OCI-LY7 (cell line): ENCODE data around the gene LARGE1. TPM values are rescaled to one million over a fixed set of nuclear protein-coding genes. Genes with fewer than 3 reads are reported as not detected.

Experiments
- BruUV-seq: library from RNA; stranded (reverse); fragments of 400-500 nt; replicated peaks from 2 replicates; lab custom pipeline; 2021; lab: Mats Ljungman, UMichigan
- CTCF ChIA-PET: fragments of 300-600 bp; sonication (Branson Sonifier 250); formaldehyde crosslinking; loops from one replicate; lab custom pipeline; 2022; ENCODE audit warnings: antibody characterized with exemption; ENCODE audit not compliant: unreplicated experiment; lab: Charles Lee
- POLR2A ChIA-PET: fragments of 300-600 bp; sonication (Branson Sonifier 250); formaldehyde crosslinking; loops from one replicate; lab custom pipeline; 2022; ENCODE audit warnings: antibody characterized with exemption; lab: Charles Lee
- DNase-seq: peaks from one replicate; pipeline ENCODE4 v3.0.0-alpha.2; 2015; ENCODE audit warnings: low spot score
- H2AFZ ChIP-seq: fragments of 200-600 bp; sonication (generic), shearing (Covaris generic); 2 replicates; pipeline ENCODE4 v1.6.1; 2014; ENCODE audit warnings: mild to moderate bottlenecking, antibody characterized with exemption, low read length, moderate library complexity
- H3K27ac ChIP-seq: fragments of 200-600 bp; sonication (generic); 2 replicates; pipeline ENCODE4 v1.5.1; 2014; ENCODE audit warnings: mixed run types, low read depth, mild to moderate bottlenecking, moderate library complexity, low read length, inconsistent platforms; ENCODE audit not compliant: poor library complexity, severe bottlenecking
- H3K36me3 ChIP-seq: fragments of 200-600 bp; sonication (generic); 2 replicates; pipeline ENCODE4 v1.6.1; 2014; ENCODE audit warnings: mild to moderate bottlenecking, antibody characterized with exemption, low read length, moderate library complexity, mixed read lengths; ENCODE audit not compliant: insufficient read depth
- H3K4me1 ChIP-seq: fragments of 200-600 bp; sonication (generic); 2 replicates; pipeline ENCODE4 v1.5.1; 2014; ENCODE audit warnings: mild to moderate bottlenecking, low read length; ENCODE audit not compliant: insufficient read depth, poor library complexity, severe bottlenecking
- H3K4me2 ChIP-seq: fragments of 200-600 bp; sonication (generic); 2 replicates; pipeline ENCODE4 v1.6.1; 2014; ENCODE audit warnings: mild to moderate bottlenecking, low read length
- H3K4me3 ChIP-seq: fragments of 200-600 bp; sonication (generic); 2 replicates; pipeline ENCODE4 v1.5.1; 2014; ENCODE audit warnings: mild to moderate bottlenecking, low read depth, low read length; ENCODE audit not compliant: poor library complexity, severe bottlenecking
- H3K79me2 ChIP-seq: fragments of 200-600 bp; sonication (generic); 2 replicates; pipeline ENCODE4 v1.6.1; 2016; ENCODE audit warnings: low read depth, mild to moderate bottlenecking, low read length, moderate library complexity, mixed read lengths; ENCODE audit not compliant: insufficient read depth
- H3K9me2 ChIP-seq: fragments of 200-600 bp; sonication (generic); 2 replicates; pipeline ENCODE4 v1.6.1; 2016; ENCODE audit warnings: mild to moderate bottlenecking, low read length, mixed read lengths; ENCODE audit not compliant: insufficient read depth
- H3K9me3 ChIP-seq: fragments of 200-600 bp; sonication (generic); 2 replicates; pipeline ENCODE4 v1.6.1; 2014; ENCODE audit warnings: mild to moderate bottlenecking, mixed run types, low read length, mixed read lengths
- H4K20me1 ChIP-seq: fragments of 200-600 bp; sonication (generic); 2 replicates; pipeline ENCODE4 v1.6.1; 2014; ENCODE audit warnings: mild to moderate bottlenecking, antibody characterized with exemption, low read length, moderate library complexity, mixed read lengths; ENCODE audit not compliant: insufficient read depth
- EZH2phosphoT487 ChIP-seq: fragments of 200-600 bp; sonication (generic); IDR thresholded peaks from 2 replicates; pipeline ENCODE4 v1.6.1; 2018; ENCODE audit warnings: low read depth, borderline replicate concordance, mild to moderate bottlenecking, mixed run types, antibody characterized with exemption, low read length, moderate library complexity, mixed read lengths
- intact Hi-C: fragments of 100-400 bp; cut with micrococcal nuclease; formaldehyde crosslinking; loops from one replicate; pipeline ENCODE4 v1.10.0; 2022; ENCODE audit not compliant: unreplicated experiment
- total RNA-seq, 2 experiments: library from RNA; depleted of rRNA in 1 of 2; stranded (reverse); fragments of >200 nt in 1 of 2; shearing (Covaris generic) in 1 of 2; gene quantifications; 2 replicates each; pipeline ENCODE4 v1.2.3, GENCODE V29; 2014 to 2022
- TF ChIP-seq, protein P1 (sequence below): fragments of 200-600 bp; sonication (generic); conservative IDR thresholded peaks from 2 replicates; pipeline ENCODE4 v1.5.1; 2014; ENCODE audit warnings: mild to moderate bottlenecking, antibody characterized with exemption, low read length, moderate library complexity, mixed read lengths

The LARGE1 gene
- total RNA-seq, 2 experiments from 2014 or later, result 31.5 to 31.9 TPM

DNA sequence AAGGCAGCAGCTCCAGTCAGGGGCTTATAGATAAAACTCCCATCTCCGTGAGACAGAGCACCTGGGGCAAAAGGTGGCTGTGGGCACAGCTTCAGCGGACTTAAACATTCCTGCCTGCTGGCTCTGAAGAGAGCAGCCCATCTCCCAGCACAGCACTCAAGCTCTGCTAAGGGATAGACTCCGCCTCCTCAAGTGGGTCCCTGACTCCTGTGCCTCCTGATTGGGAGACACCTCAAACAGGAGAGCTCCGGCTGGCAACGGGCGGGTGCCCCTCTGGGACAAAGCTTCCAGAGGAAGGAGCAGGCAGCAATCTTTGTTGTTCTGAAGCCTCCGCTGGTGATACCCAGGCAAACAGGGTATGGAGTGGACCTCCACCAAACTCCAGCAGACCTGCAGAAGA is 279.4 kb downstream of the LARGE1 start:
- Histone ChIP-seq H3K9me3 (no peaks in the 10 kb centered on the region), H3K4me1 (no peaks in the 10 kb centered on the region), H4K20me1 (no peaks in the 10 kb centered on the region), H3K79me2 (no peaks in the 10 kb centered on the region), H3K9me2 (no peaks in the 10 kb centered on the region), H2AFZ (no peak overlapping the region), H3K4me2 (no peak overlapping the region), H3K27ac (no peak overlapping the region), H3K4me3 (no peak overlapping the region), H3K36me3 (no peaks in the 10 kb centered on the region)
- TF ChIP-seq, protein P1, sequence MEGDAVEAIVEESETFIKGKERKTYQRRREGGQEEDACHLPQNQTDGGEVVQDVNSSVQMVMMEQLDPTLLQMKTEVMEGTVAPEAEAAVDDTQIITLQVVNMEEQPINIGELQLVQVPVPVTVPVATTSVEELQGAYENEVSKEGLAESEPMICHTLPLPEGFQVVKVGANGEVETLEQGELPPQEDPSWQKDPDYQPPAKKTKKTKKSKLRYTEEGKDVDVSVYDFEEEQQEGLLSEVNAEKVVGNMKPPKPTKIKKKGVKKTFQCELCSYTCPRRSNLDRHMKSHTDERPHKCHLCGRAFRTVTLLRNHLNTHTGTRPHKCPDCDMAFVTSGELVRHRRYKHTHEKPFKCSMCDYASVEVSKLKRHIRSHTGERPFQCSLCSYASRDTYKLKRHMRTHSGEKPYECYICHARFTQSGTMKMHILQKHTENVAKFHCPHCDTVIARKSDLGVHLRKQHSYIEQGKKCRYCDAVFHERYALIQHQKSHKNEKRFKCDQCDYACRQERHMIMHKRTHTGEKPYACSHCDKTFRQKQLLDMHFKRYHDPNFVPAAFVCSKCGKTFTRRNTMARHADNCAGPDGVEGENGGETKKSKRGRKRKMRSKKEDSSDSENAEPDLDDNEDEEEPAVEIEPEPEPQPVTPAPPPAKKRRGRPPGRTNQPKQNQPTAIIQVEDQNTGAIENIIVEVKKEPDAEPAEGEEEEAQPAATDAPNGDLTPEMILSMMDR, result no peak
- no peak for TF ChIP-seq EZH2phosphoT487
- CTCF ChIA-PET, result no interaction called here
- no peak for DNase-seq
- POLR2A ChIA-PET, result no interaction called here
- intact Hi-C loops, result no loop called here
- BruUV-seq, result no TSS peak

DNA sequence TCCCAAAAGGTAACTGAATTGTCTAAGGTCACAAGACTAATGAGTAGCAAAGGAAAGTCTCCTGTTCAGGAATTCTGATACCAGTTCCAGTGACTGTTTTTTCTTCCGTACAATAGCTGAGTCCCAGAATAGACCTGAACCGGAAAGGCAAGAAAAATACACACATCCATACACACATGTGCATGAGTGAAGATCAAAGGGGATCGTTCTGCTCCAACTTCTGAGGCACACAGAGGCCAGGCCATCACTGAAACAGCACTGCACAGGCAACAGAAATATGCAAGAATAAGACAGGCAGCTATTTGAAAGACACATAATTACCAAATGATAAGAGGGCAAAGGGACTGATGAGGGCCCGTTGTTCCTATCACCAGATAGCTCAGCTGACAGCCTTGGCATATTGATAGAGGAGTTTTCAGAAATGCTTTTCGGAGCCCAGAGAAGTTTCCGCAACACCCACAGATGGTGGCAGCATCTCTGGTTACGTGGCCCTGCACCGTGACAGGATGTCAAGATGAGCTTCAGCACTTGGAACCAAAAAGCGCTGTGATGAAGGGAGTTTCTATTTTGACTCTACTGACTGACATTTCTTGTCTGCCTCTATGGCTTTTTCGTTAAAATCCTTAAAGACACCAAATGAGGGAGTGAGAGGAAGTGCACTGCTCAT is 280.6 kb downstream of the LARGE1 start:
- TF ChIP-seq, protein P1, result no peak
- no peak for TF ChIP-seq EZH2phosphoT487
- no peaks in the 10 kb centered on the region for H3K79me2 ChIP-seq
- ChIA-PET CTCF (no interaction called here), POLR2A (no interaction called here)
- no TSS peak for BruUV-seq
- no peak overlapping the region for H3K27ac ChIP-seq
- H3K4me2 ChIP-seq, result no peak overlapping the region
- no peaks in the 10 kb centered on the region for H3K36me3 ChIP-seq
- intact Hi-C loops, result no loop called here
- H2AFZ ChIP-seq, result no peak overlapping the region
- no peaks in the 10 kb centered on the region for H3K9me3 ChIP-seq
- H3K4me1 ChIP-seq, result no peaks in the 10 kb centered on the region
- no peaks in the 10 kb centered on the region for H4K20me1 ChIP-seq
- DNase-seq, result no peak
- no peaks in the 10 kb centered on the region for H3K9me2 ChIP-seq
- H3K4me3 ChIP-seq, result no peak overlapping the region

DNA sequence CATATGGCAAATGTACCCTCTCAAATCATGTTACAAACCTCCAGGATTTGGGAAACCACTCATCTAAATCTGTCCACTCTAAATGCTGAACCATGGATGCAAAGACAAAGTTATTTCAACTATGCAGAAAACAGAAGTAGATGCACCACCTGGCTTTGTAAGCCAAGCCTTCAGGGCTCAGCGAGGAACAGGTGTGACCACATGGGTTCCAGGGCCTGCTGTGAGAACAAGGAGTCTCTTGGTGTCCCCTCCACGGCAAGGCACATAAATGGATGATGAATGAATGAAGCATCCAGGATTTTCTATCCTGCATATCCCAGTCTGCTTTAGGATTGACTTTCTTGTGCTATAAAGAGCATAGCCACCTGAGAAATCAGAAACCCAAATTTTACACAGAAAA is 284.5 kb downstream of the LARGE1 start:
- no peaks in the 10 kb centered on the region for H3K9me3 ChIP-seq
- TF ChIP-seq, protein P1, result no peak
- no peak for TF ChIP-seq EZH2phosphoT487
- H3K4me1 ChIP-seq, result no peaks in the 10 kb centered on the region
- no peak overlapping the region for H3K27ac ChIP-seq
- CTCF ChIA-PET, result no interaction called here
- no peaks in the 10 kb centered on the region for H3K79me2 ChIP-seq
- no peaks in the 10 kb centered on the region for H3K9me2 ChIP-seq
- H2AFZ ChIP-seq, result no peak overlapping the region
- H3K4me2 ChIP-seq, result no peak overlapping the region
- no peak for DNase-seq
- POLR2A ChIA-PET, result no interaction called here
- BruUV-seq, result no TSS peak
- no peaks in the 10 kb centered on the region for H3K36me3 ChIP-seq
- intact Hi-C loops, result no loop called here
- no peaks in the 10 kb centered on the region for H4K20me1 ChIP-seq
- H3K4me3 ChIP-seq, result no peak overlapping the region
